OCI-LY7 (cell line): Measurements from ENCODE around the gene PSKH1. TPM values are rescaled to one million over a fixed set of nuclear protein-coding genes. Genes with fewer than 3 reads are reported as not detected.

Source experiments
- small RNA-seq: library from RNA; depleted of rRNA; stranded (forward); fragments of <200 nt; gene quantifications from one replicate; pipeline ENCODE3, GENCODE V24; 2014
- total RNA-seq, 2 experiments: library from RNA; depleted of rRNA in 1 of 2; stranded (reverse); fragments of >200 nt in 1 of 2; shearing (Covaris generic) in 1 of 2; gene quantifications; 2 replicates each; pipeline ENCODE4 v1.2.3, GENCODE V29; 2014 to 2022

The PSKH1 gene
- total RNA-seq, 2 experiments from 2014 or later = 10.4 to 27.1 TPM

Small RNAs within 50 kb of the gene (small RNA-seq; reads per million reads assigned to genes)
- gene AC040162.2 = 0.31 reads per million
- gene NRN1L = not detected

Other genes starting within 250 kb of the PSKH1 start
- gene CARMIL2, start 248.1 kb upstream of the PSKH1 start, total RNA-seq (2014; rRNA removed; shearing (Covaris generic)) = 98.0 and 114 TPM in 2 replicates
- gene CARMIL2, start 248.1 kb upstream of the PSKH1 start, total RNA-seq (2022) = 200 and 202 TPM in 2 replicates
- gene ACD, start 233.0 kb upstream of the PSKH1 start, total RNA-seq (2014; rRNA removed; shearing (Covaris generic)) = 33.7 and 41.7 TPM in 2 replicates
- gene ACD, start 233.0 kb upstream of the PSKH1 start, total RNA-seq (2022) = 45.4 and 50.2 TPM in 2 replicates
- gene PARD6A, start 232.3 kb upstream of the PSKH1 start, total RNA-seq (2014; rRNA removed; shearing (Covaris generic)) = 12.3 and 23.3 TPM in 2 replicates
- gene PARD6A, start 232.3 kb upstream of the PSKH1 start, total RNA-seq (2022) = 10.5 and 14.0 TPM in 2 replicates
- gene ENKD1, start 226.5 kb upstream of the PSKH1 start, total RNA-seq (2014; rRNA removed; shearing (Covaris generic)) = 15.7 and 18.3 TPM in 2 replicates
- gene ENKD1, start 226.5 kb upstream of the PSKH1 start, total RNA-seq (2022) = 8.1 and 8.4 TPM in 2 replicates
- 4.7 and 8.5 TPM in 2 replicates for gene C16orf86, start 226.4 kb upstream of the PSKH1 start, total RNA-seq (2014; rRNA removed; shearing (Covaris generic))
- 6.8 and 7.8 TPM in 2 replicates for gene C16orf86, start 226.4 kb upstream of the PSKH1 start, total RNA-seq (2022)
- 13.2 and 16.2 TPM in 2 replicates for gene GFOD2, start 173.9 kb upstream of the PSKH1 start, total RNA-seq (2014; rRNA removed; shearing (Covaris generic))
- gene GFOD2, start 173.9 kb upstream of the PSKH1 start, total RNA-seq (2022) = 18.0 and 18.5 TPM in 2 replicates
- gene RANBP10, start 86.7 kb upstream of the PSKH1 start, total RNA-seq (2014; rRNA removed; shearing (Covaris generic)) = 6.7 and 12.3 TPM in 2 replicates
- gene RANBP10, start 86.7 kb upstream of the PSKH1 start, total RNA-seq (2022) = 20.0 and 21.4 TPM in 2 replicates
- 0.28 and 0.76 TPM in 2 replicates for gene TSNAXIP1, start 86.4 kb upstream of the PSKH1 start, total RNA-seq (2014; rRNA removed; shearing (Covaris generic))
- 0.68 and 0.91 TPM in 2 replicates for gene TSNAXIP1, start 86.4 kb upstream of the PSKH1 start, total RNA-seq (2022)
- gene THAP11, start 50.9 kb upstream of the PSKH1 start, total RNA-seq (2014; rRNA removed; shearing (Covaris generic)) = 52.9 and 66.3 TPM in 2 replicates
- gene THAP11, start 50.9 kb upstream of the PSKH1 start, total RNA-seq (2022) = 38.8 and 39.5 TPM in 2 replicates
- gene NUTF2, start 46.3 kb upstream of the PSKH1 start, total RNA-seq (2014; rRNA removed; shearing (Covaris generic)) = 168 and 187 TPM in 2 replicates
- 143 and 144 TPM in 2 replicates for gene NUTF2, start 46.3 kb upstream of the PSKH1 start, total RNA-seq (2022)
- 74.7 and 85.3 TPM in 2 replicates for gene CENPT, start 45.6 kb upstream of the PSKH1 start, total RNA-seq (2014; rRNA removed; shearing (Covaris generic))
- gene CENPT, start 45.6 kb upstream of the PSKH1 start, total RNA-seq (2022) = 48.9 and 55.4 TPM in 2 replicates
- gene EDC4, start 20.2 kb upstream of the PSKH1 start, total RNA-seq (2014; rRNA removed; shearing (Covaris generic)) = 58.4 and 89.6 TPM in 2 replicates
- gene EDC4, start 20.2 kb upstream of the PSKH1 start, total RNA-seq (2022) = 86.6 and 100 TPM in 2 replicates
- gene NRN1L, start 8.4 kb upstream of the PSKH1 start, total RNA-seq (2014; rRNA removed; shearing (Covaris generic)) = 0.66 and 1.7 TPM in 2 replicates
- gene NRN1L, start 8.4 kb upstream of the PSKH1 start, total RNA-seq (2022) = 0.80 and 1.2 TPM in 2 replicates
- 5.9 and 9.6 TPM in 2 replicates for gene CTRL, start 38.6 kb downstream of the PSKH1 start, total RNA-seq (2014; rRNA removed; shearing (Covaris generic))
- gene CTRL, start 38.6 kb downstream of the PSKH1 start, total RNA-seq (2022) = 4.0 and 5.1 TPM in 2 replicates
- 179 and 227 TPM in 2 replicates for gene PSMB10, start 43.6 kb downstream of the PSKH1 start, total RNA-seq (2014; rRNA removed; shearing (Covaris generic))
- gene PSMB10, start 43.6 kb downstream of the PSKH1 start, total RNA-seq (2022) = 89.9 and 98.2 TPM in 2 replicates
- 4.1 and 4.4 TPM in 2 replicates for gene LCAT, start 50.9 kb downstream of the PSKH1 start, total RNA-seq (2014; rRNA removed; shearing (Covaris generic))
- gene LCAT, start 50.9 kb downstream of the PSKH1 start, total RNA-seq (2022) = 9.8 and 10.8 TPM in 2 replicates
- gene SLC12A4, start 75.4 kb downstream of the PSKH1 start, total RNA-seq (2014; rRNA removed; shearing (Covaris generic)) = 8.3 and 10.0 TPM in 2 replicates
- 16.7 and 22.5 TPM in 2 replicates for gene SLC12A4, start 75.4 kb downstream of the PSKH1 start, total RNA-seq (2022)
- not detected in 2 replicates for gene DPEP3, start 87.2 kb downstream of the PSKH1 start, total RNA-seq (2014; rRNA removed; shearing (Covaris generic))
- gene DPEP3, start 87.2 kb downstream of the PSKH1 start, total RNA-seq (2022) = not detected in 2 replicates
- gene DPEP2, start 106.2 kb downstream of the PSKH1 start, total RNA-seq (2014; rRNA removed; shearing (Covaris generic)) = 0.13 and 0.22 TPM in 2 replicates
- 0.23 and 0.37 TPM in 2 replicates for gene DPEP2, start 106.2 kb downstream of the PSKH1 start, total RNA-seq (2022)
- gene DPEP2NB, start 122.7 kb downstream of the PSKH1 start, total RNA-seq (2014; rRNA removed; shearing (Covaris generic)) = 0.72 TPM in 1 of 2 replicates, not detected in the other
- not detected in 2 replicates for gene DPEP2NB, start 122.7 kb downstream of the PSKH1 start, total RNA-seq (2022)
- gene DDX28, start 130.0 kb downstream of the PSKH1 start, total RNA-seq (2014; rRNA removed; shearing (Covaris generic)) = 27.9 and 31.4 TPM in 2 replicates
- gene DDX28, start 130.0 kb downstream of the PSKH1 start, total RNA-seq (2022) = 16.9 and 18.1 TPM in 2 replicates
- 19.9 and 20.7 TPM in 2 replicates for gene DUS2, start 130.0 kb downstream of the PSKH1 start, total RNA-seq (2014; rRNA removed; shearing (Covaris generic))
- 32.4 and 34.7 TPM in 2 replicates for gene DUS2, start 130.0 kb downstream of the PSKH1 start, total RNA-seq (2022)
- 60.9 and 73.4 TPM in 2 replicates for gene NFATC3, start 192.1 kb downstream of the PSKH1 start, total RNA-seq (2014; rRNA removed; shearing (Covaris generic))
- gene NFATC3, start 192.1 kb downstream of the PSKH1 start, total RNA-seq (2022) = 76.0 and 91.7 TPM in 2 replicates